Activated CD4-positive, alpha-beta T cell treated with anti-CD3 and anti-CD28 coated beads, Interleukin-2, amount 50 U/mL, for 16 hours (primary cell): ENCODE data around the gene GJC1.

Source experiments
- DNase-seq: peaks from one replicate; pipeline ENCODE4 v3.0.0-alpha.2; 2020

GJC1 gene

GRCh38 chr17:44775838-44776621 lies 54.1 kb downstream of the GJC1 start:
- no peak for DNase-seq

DNA sequence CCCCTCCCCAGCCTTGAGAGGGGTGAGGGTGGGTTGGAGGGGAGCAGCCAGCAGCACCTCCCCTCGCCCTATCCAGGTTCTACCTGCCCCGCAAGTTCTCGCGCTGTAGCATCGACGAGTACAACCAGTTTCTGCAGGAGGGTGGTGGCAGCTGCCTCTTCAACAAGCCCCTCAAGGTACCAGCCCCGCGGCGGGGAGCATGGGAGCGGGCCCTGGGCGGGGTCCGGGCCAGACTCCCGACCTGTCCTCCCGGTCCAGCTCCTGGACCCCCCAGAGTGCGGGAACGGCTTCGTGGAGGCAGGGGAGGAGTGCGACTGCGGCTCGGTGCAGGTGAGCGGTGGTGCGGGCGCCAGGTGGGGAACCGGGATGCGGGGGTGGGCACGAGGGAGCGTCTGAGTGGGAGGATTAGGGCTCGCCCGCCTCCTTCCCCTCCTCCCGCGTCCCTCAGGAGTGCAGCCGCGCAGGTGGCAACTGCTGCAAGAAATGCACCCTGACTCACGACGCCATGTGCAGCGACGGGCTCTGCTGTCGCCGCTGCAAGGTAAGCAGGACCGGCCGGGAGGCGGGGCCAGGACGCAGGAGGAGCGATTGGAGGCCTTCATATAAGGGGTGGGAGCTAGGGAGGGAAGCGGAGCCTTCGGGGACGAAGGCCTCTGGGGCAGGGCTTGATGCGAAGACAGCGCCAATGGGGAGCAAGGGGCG lies 54.8 kb downstream of the GJC1 start:
- DNase-seq = peak; percentile 98

DNA sequence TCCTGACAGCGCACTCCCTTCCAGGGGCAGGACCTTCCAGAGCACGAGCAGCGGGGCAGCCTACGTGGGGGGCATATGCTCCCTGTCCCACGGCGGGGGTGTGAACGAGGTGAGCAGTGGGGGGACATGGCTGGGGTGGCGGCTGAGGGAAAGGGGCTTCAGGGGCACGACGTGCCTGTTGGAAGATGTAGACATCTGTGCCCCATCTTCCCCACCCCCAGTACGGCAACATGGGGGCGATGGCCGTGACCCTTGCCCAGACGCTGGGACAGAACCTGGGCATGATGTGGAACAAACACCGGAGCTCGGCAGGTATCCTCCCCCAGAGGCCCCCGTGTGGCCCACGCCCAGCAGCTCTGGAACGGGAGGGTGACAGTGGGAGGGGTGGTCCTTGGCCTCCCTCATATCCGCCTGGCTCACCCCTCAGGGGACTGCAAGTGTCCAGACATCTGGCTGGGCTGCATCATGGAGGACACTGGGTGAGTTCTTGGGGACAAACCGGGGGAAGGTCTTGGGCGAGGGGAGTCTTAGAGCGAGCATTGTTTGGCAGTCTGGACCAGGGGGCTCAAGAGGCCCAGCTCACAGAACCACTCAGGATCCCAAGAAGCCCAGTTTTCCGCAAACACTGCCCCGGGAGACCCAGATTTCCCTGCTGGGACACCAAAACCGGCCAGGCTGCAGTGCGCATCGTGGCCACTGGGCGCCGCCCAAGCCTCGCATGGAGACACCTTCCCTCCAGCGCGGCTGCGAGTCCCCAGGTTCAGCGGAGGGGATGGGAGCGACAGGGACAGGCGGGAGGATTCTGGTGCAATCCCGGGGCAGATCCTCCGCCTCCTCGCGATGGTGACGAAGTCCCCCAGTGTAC lies 55.6 kb downstream of the GJC1 start:
- DNase-seq = peak; percentile 87

GRCh38 chr17:44773140-44773539 lies 56.9 kb downstream of the GJC1 start:
- no peak for DNase-seq

DNA sequence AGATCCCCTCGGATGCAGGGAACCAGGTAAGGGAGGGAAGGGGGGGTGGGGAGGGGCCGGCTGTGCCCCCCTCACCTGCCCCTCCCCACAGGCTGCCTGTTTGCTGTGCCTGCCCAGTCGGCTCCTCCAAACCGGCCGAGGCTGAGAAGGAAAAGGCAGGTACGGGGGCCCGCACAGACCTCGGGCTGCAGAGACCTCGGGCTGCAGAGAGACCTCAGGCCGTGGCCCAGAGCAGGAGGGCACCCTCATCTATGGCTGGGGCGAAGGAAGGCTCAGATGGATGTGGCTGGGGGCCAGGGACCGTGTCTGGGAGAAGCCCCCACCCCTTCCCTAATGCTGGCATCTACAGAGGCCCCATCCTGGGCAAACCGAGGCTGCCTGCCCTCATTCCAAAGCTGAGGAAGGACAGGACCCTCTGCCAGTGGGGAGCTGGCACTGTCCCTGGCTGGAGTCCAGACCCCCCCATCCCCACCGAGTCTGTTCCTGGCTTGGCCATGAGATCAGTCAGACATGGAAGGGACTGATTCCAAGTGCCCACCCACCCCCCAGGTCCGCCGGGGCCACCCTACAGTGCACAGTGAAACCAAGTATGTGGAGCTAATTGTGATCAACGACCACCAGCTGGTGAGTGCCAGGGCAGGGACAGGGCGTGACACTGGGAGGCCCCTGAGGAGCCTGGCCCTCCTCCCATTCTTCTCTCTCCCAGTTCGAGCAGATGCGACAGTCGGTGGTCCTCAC lies 57.6 kb downstream of the GJC1 start:
- no peak for DNase-seq

- DNase-seq = no peak
Observed at GRCh38 chr17:44770166-44770925, 59.7 kb downstream of the GJC1 start.

DNA sequence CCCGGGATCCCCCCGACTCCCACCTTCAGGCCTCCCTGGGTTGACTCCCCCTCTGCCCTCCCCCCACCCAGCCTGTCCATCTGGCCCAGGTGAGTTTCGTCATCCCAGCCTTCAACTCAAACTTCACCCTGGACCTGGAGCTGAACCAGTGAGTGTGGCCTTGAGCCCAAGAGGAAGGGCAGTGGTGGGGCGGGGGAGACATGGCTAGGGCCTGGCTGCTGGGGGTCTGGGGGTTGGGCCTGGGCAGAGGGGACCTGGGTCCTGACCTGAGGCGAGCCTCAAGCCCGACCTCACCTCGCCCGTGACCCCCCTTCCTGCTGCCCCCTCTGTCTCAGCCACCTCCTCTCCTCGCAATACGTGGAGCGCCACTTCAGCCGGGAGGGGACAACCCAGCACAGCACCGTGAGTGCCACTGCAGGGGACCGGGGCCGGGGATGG lies 60.4 kb downstream of the GJC1 start:
- no peak for DNase-seq

DNA sequence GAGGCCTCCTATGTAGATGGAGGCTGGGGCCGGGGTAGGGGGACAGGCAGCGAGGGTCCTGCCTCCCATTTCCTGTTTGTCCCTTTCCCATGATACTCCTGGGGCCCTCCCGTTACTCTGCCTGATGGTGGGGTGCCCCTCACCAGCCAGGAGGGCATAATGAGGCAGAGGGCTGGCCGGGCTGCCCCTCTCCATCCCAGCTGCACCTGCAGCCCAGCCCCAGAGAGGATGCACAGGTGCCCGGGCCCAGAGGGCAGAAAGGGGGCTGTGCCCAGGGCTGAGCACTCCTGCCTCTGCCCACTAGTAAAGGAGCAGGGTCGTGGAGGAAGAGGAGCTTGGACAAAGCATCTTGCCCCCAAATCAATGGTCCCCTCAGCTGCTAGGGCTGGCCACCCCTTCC lies 60.9 kb downstream of the GJC1 start:
- no peak for DNase-seq

- no peak for DNase-seq
Observed at GRCh38 chr17:44768505-44769142, 61.5 kb downstream of the GJC1 start.

GRCh38 chr17:44767493-44767892 lies 62.6 kb downstream of the GJC1 start:
- DNase-seq = no peak

DNA sequence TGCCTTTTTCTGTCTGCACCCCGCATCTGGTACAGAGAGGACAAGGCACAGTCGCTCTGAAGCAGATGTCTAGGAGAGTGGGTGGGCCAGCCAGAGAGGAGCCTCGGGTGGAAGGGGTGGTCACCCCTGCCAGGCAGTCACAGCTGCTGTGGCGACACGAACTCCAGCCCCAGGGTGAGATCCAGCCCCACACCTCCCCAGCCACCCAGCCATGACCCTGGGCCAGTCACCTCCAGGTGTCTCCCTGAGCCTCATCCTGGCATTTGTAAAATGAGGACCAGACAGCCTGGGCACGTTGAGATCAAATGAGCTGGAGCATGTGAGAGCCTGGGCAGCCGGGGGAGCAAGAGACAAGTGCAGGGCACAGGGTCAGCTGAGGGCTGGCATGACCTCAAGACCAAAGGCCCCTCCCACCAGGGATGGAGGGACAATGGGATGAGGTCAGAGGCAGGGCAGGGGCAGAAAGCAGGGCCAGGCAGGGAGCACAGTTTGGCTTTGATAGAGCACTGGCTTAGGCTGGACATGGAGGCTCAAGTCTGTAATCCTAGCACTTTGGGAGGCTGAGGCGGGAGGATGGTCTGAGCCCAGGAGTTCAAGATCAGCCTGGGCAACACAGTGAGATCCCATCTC lies 63.6 kb downstream of the GJC1 start:
- DNase-seq = no peak

DNA sequence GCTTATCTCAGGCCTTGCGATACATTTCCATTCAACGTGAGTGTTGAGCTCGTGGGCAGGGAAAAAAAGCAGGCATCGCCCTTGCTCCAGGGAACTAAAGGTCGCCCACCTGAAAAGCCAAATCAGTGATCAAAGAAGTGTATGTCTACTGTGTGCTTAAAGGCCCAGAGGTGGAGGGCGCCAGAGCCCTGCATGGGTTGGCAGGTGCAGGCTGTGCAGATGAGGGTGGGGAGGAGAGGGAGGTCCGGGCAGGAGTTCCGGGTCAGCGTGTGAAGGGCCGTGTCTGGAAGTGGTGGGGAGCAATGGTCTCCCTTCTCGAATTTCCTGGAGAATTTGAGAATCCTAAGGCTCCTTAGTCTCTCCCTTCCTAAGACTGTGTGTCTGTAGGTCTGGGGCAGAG lies 64.1 kb downstream of the GJC1 start:
- no peak for DNase-seq

GRCh38 chr17:44763170-44763569 lies 66.9 kb downstream of the GJC1 start:
- DNase-seq = no peak

- no peak for DNase-seq
Observed at GRCh38 chr17:44761932-44762810, 67.9 kb downstream of the GJC1 start.

- no peak for DNase-seq
Observed at GRCh38 chr17:44760474-44761308, 69.4 kb downstream of the GJC1 start.

DNA sequence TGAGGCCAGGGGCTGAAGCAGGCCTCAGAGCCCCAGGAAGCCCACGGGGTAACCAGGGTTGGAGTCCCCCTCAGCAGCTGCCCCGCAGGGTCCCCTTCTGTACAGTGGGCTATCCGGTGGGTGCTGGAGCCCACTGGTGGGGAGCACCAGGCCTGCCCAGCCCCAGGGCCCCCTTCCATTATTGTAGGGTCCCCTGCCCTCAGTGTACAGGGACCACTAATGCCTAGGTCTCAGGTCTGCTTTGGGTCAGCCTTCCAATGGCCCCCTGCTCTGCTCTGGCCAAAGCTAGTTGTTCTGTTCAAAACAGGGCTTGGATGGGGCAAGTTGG lies 70.2 kb downstream of the GJC1 start:
- no peak for DNase-seq

DNA sequence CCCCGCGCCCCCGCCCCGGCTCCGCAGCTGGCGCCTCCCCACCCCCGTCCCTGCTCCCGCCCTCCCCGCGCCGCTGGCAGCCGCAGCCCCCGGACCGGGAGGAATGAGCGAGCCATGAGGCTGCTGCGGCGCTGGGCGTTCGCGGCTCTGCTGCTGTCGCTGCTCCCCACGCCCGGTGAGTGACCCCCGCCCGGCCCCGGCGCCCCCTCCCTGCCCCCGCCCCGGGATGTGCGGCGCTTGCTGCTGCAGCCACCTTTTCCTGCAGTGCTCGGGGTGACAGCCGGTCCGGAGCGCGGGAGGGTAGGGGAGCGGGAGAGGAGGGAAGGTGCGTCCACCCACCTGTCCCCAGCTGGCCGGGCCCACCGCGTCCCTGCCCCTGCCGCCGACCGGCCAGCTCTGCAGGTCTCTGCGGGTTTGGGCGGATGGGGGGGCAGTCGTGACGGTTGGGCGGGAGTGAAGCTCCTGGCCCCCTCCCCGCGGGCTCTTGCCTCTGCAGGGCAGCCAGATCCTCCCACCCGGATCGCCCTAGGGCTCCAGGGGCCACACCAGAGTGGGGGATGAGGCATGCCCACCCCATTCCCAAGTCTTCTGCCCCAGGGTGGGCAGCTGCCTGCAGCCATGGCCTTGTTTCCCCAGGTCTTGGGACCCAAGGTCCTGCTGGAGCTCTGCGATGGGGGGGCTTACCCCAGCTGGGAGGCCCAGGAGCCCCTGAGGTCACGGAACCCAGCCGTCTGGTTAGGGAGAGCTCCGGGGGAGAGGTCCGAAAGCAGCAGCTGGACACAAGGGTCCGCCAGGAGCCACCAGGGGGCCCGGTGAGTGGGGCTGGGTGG lies 70.8 kb downstream of the GJC1 start:
- no peak for DNase-seq

DNA sequence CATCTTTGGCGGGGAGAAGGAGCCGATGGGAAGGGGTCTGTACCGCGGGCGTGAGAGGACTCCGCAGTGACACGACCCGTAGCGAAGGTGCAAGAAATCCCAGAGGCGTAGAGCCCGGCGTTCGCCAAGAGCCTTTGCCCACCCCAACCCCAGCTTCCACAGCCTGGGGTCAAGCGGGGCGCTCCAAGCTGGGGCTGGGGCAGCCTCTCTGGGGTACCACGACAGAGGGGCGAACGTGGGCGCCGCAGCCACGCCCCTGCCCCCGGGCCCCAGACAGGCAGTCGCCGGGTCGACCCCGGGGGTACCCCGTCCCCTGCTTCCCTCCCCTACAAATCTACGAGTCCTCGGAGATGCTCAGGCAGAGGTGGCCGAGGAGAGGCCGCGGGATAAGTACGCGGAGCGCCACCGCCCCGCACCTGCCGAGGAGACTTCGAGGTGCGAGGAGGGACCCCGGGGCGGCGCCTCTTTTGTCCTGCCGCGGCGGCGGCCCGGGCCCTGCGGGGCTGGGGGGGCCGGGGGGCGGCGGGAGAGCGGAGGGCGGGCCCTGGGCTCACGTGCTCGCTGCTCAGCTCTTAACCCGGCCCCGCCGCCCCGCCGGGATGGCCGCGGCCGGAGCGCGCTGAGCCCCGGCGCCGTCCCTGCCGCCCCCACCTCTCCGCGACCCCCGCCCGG lies 71.5 kb downstream of the GJC1 start, which contains the start of gene ADAM11:
Gene ADAM11 (plus strand): TSS at position 575 of the 672 bp plus-strand sequence. CDS start 212 bp downstream, outside the sequence.
- no peak for DNase-seq
